Right cardiac atrium (tissue), 5 donors: ENCODE measurements around the gene ZNF391. TPM values are rescaled to one million over a fixed set of nuclear protein-coding genes. Genes with fewer than 3 reads are reported as not detected.
"Not testable (repeated sequence)": the region's sequence is repeated elsewhere in the genome, so short reads cannot be mapped to it uniquely, and the experiment has no call there.

ENCODE experiments used
- ATAC-seq, 2 donors: fragments of 200-7000 bp; cut with Tn5 transposase; one replicate each; pipeline versions ENCODE4 v1.8.0 to v1.9.1; 2020; ENCODE audit warnings: moderate library complexity in 2 of 2, mild to moderate bottlenecking in 1 of 2
- DNase-seq, 3 donors: peaks; one replicate each; pipeline ENCODE4 v3.0.0-alpha.2; 2020
- H3K27ac ChIP-seq: one replicate; pipeline ENCODE4 v1.5.1; 2013; ENCODE audit warnings: mild to moderate bottlenecking, low read length, control low read depth, moderate library complexity
- H3K27me3 ChIP-seq: one replicate; pipeline ENCODE4 v1.6.1; 2013; ENCODE audit not compliant: control insufficient read depth, insufficient read depth
- H3K4me1 ChIP-seq: one replicate; pipeline ENCODE4 v1.6.1; 2013; ENCODE audit warnings: low read length; ENCODE audit not compliant: control insufficient read depth, insufficient read depth
- H3K4me3 ChIP-seq: one replicate; pipeline ENCODE4 v1.5.1; 2013; ENCODE audit warnings: low read length, control low read depth
- H3K9me3 ChIP-seq: one replicate; pipeline ENCODE4 v1.6.1; 2013; ENCODE audit warnings: low read length; ENCODE audit not compliant: control insufficient read depth
- WGBS: extraction: QIAGEN DNeasy Blood & Tissue Kit; methylation state at CpG from one replicate; pipeline ENCODE4 v1.1.7; 2013; 5-methylcytosine and 5-hydroxymethylcytosine counted together
- intact Hi-C, 4 donors: fragments of 100-400 bp; cut with DNase I; formaldehyde crosslinking; loops; one replicate each; pipeline versions ENCODE4 v1.11.0 to v1.14.0; 2022 to 2023
- polyA plus RNA-seq: library from polyadenylated mRNA; stranded (reverse); fragments of 200-250 nt; gene quantifications from one replicate; pipeline ENCODE4 v1.2.3, GENCODE V29; 2013
- total RNA-seq, 4 donors: library from RNA; stranded (reverse); fragmentation: NEBNext Ultra II Directional; extraction: Animal tissue kit (Norgen Biotek cat#: 25700); gene quantifications; one replicate each; pipeline ENCODE4 v1.2.1, GENCODE V29; 2021
- donor health status: healthy with polysubstance abuse.
- donor health status: DM: no; HTN: yes; CAD: no.
- donor health status: DM: no; HTN: no; CAD: no.
- donor health status: DM: no; HTN: yes; CAD: no; lungs with severe emphysema.
- donor health status: DM: yes; HTN: yes; CAD: no.

ZNF391 gene
- total and polyA plus RNA-seq, 5 donors = 0.72 to 2.9 (median 1.8) TPM

DNA sequence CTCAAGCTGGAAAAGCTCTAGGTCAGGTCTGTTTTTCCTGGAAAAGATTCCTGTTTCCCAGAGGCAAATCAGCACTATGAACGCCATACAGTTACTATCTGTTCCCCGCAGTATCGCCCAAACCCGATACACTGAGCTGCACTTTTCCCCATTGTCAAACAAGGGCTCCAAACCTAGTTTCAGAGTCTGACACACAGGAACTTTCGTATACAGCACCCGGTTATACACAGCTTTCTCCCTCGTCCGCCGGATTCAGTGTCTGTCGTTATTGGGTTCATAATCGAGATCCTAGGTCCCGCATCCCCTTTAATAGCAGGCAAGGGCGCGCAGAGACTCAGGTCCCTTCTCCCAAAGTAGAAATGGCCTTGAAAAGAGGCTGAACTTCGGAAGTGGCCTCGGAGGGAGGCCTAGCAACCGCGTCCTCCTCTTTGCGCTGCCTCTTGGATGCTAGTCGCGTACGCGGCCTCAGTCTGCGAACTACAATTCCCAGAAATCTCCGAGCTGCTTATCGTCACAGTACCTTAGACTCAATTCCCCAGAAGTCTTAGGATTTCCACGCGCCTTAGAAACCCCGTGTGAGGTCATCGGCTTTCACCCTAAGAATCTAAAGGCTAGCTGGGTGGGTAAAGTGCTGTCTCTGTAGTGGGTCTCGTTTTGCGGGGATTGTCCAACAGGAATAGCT, 34.2 kb downstream of the ZNF391 start:
- DNase-seq (peak in 2 of 3 donors; percentile 18 to 73), ATAC-seq (peak; percentile 37 to 64)
- intact Hi-C loops = no loop called here
- H3K4me3 ChIP-seq = peak overlapping the region; percentile 10
- no peaks in the 10 kb centered on the region for H3K9me3 ChIP-seq
- WGBS = 49% methylated on average over 32 of the region's 32 CpGs
- no peaks in the 10 kb centered on the region for H3K4me1 ChIP-seq
- no peak overlapping the region for H3K27ac ChIP-seq
- H3K27me3 ChIP-seq = no peaks in the 10 kb centered on the region

DNA sequence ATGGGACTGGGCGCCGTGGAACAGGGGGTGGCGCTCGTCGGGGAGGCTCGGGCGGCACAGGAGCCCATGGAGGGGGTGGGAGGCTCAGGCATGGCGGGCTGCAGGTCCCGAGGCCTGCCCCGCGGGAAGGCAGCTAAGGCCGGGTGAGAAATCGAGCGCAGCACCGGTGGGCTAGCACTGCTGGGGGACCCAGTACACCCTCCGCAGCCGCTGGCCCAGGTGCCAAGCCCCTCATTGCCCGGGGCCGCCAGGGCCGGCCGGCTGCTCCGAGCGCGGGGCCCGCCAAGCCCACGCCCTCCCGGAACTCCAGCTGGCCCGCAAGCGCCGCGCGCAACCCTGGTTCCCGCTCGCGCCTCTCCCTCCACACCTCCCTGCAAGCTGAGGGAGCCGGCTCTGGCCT, 36.3 kb downstream of the ZNF391 start:
- H3K27me3 ChIP-seq, intact Hi-C loops: not testable (repeated sequence)
- WGBS = 81% methylated on average over 36 of the region's 36 CpGs

DNA sequence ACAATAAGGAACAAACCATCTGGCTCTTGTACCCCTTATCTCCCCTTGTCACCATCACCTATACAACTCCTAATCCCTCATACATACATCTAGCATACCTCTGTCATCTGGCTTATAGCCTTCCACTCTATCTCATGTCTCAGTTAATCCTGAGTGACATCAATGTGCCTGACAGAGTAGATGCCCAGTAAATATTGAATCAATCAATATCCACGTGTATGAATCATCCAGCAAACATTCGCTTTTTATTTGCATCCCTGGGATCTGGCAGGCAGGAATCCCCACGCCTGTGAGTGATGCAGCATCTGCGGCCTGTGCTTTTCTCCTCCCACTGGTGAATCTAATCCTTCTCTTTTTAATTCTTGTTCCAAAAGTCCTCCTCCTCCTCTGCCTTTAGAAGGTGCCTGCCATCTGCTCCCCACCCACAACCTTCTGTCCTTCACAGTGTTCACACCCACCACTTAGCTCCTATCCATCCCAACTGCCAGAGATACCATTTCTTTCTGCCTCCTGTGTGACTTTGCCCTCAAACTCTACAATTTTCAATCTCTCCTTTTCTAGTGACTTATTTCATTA, 37.6 kb downstream of the ZNF391 start:
- no peak overlapping the region for H3K27ac ChIP-seq
- no peaks in the 10 kb centered on the region for H3K9me3 ChIP-seq
- H3K4me3 ChIP-seq = no peak overlapping the region
- 83% methylated on average over 4 of the region's 4 CpGs for WGBS
- H3K4me1 ChIP-seq = no peaks in the 10 kb centered on the region
- DNase-seq (no peak), ATAC-seq (no peak)
- intact Hi-C loops = no loop called here
- no peaks in the 10 kb centered on the region for H3K27me3 ChIP-seq

More for the DNA sequence above, 36.3 kb downstream of the ZNF391 start:
- H3K4me3 ChIP-seq, H3K4me1 ChIP-seq, H3K9me3 ChIP-seq, ATAC-seq, DNase-seq, H3K27ac ChIP-seq: not testable (repeated sequence)

DNA sequence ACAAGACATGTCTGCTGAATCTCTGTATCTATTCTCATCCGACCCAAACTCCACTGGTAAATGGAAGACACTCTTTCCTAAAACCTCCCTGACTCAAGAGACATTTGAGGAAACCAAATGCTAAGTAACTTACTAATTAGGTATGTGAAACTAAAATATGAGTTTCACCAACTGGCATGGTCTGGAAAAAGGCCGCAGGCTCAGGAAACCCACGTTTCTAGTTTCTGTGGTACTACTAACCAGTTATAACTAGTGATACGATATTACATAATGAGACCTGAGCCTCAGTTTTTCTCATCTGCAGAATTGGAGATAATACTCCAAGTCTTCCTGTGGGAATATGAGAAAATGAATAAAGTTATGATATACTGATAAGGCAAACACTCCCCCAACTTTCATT, 39.9 kb downstream of the ZNF391 start:
- no peak for ATAC-seq
- WGBS = 82% methylated on average over 4 of the region's 4 CpGs
- H3K4me1 ChIP-seq = no peaks in the 10 kb centered on the region
- no peak overlapping the region for H3K27ac ChIP-seq
- H3K4me3 ChIP-seq = no peak overlapping the region
- no peaks in the 10 kb centered on the region for H3K9me3 ChIP-seq
- DNase-seq = no peak
- intact Hi-C loops = no loop called here
- H3K27me3 ChIP-seq = no peaks in the 10 kb centered on the region

- no peak for ATAC-seq
- intact Hi-C loops = no loop called here
- Histone ChIP-seq H3K27ac (no peak overlapping the region), H3K4me3 (no peak overlapping the region), H3K4me1 (no peaks in the 10 kb centered on the region), H3K9me3 (no peaks in the 10 kb centered on the region), H3K27me3 (no peaks in the 10 kb centered on the region)
- WGBS = 89% methylated on average over 2 of the region's 2 CpGs
- DNase-seq = no peak
Measured at GRCh38 chr6:27428966-27429365, 40.4 kb downstream of the ZNF391 start.

DNA sequence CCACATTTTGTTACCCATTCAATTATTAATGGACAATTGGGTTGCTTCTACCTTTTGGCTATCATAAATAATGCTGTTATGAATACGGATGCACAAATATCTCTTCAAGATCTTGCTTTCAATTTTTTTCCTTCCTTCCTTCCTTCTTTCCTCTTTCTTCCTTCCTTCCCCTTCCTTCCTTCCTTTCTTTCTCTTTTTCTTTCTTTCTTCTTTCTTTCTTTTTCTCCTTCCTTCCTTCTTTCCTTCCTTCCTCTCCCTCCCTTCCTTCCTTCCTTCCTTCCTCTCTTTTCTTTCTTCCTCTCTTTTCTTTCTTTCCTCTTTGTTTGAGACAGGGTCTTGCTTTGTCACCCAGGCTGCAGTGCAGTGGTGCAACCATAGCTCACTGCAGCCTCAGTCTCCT, 45.2 kb downstream of the ZNF391 start:
- H3K27ac ChIP-seq = no peak overlapping the region

DNA sequence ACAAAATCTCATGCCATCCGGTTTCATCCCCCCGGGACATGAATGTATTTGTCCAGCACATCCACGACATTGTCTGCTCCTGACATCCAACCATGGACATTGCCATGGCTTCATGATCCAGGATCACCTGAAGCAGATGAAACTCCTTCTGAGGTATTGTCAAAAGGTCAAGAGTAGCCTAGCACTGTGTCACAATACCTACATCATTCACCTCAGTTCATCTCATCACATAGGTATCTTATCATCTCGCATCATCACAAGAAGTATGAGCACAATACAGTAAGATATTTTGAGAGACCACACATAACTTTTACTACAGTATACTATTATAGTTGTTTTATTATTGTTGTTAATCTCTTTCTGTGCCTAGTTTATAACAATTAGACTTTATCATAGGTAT, 50.8 kb downstream of the ZNF391 start:
- intact Hi-C loops = no loop called here
- WGBS = 97% methylated on average over 4 of the region's 4 CpGs
- DNase-seq (no peak), ATAC-seq (no peak)
- Histone ChIP-seq H3K9me3 (no peaks in the 10 kb centered on the region), H3K4me1 (no peaks in the 10 kb centered on the region), H3K4me3 (no peak overlapping the region), H3K27ac (no peak overlapping the region), H3K27me3 (no peaks in the 10 kb centered on the region)

More for the DNA sequence above, 45.2 kb downstream of the ZNF391 start:
- 87% methylated on average over 1 of the region's 1 CpG for WGBS
- no peak for ATAC-seq
- no peak for DNase-seq
- Histone ChIP-seq H3K9me3 (no peaks in the 10 kb centered on the region), H3K4me3 (no peak overlapping the region), H3K27me3 (no peaks in the 10 kb centered on the region), H3K4me1 (no peaks in the 10 kb centered on the region)
- intact Hi-C loops = no loop called here

- intact Hi-C loops = no loop called here
- no peak for ATAC-seq
Measured at GRCh38 chr6:27441001-27441400, 52.4 kb downstream of the ZNF391 start.

DNA sequence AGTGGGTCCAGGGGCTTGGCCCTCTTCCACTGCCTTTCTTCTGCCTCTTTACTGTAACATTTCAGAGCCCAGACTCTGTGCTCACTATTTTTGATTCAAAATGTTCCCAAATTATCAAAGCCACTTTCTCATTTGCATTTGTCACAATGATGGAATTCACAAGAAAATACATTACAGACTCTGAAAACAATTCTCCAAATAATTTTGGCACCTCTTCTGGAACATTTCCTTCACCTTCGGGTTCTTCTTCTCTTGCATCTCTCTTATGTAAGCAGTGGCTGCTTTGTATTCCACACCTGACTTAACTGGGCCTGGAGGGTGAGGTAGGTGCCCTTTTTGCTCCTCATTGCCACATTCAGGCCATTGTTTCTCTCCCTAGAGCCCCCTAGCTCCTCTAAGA, 54.4 kb downstream of the ZNF391 start:
- H3K4me3 ChIP-seq = no peak overlapping the region
- H3K4me1 ChIP-seq = no peaks in the 10 kb centered on the region
- WGBS = 88% methylated on average over 1 of the region's 1 CpG
- DNase-seq (no peak), ATAC-seq (no peak)
- H3K27ac ChIP-seq = no peak overlapping the region
- H3K9me3 ChIP-seq = no peaks in the 10 kb centered on the region
- H3K27me3 ChIP-seq = no peaks in the 10 kb centered on the region
- intact Hi-C loops = no loop called here

More at GRCh38 chr6:27441001-27441400, 52.4 kb downstream of the ZNF391 start:
- WGBS = 93% methylated on average over 3 of the region's 3 CpGs
- no peaks in the 10 kb centered on the region for H3K27me3 ChIP-seq
- H3K4me3 ChIP-seq = no peak overlapping the region
- no peaks in the 10 kb centered on the region for H3K4me1 ChIP-seq
- DNase-seq = no peak
- H3K9me3 ChIP-seq = no peaks in the 10 kb centered on the region
- no peak overlapping the region for H3K27ac ChIP-seq

GRCh38 chr6:27448456-27448855, 59.9 kb downstream of the ZNF391 start:
- Histone ChIP-seq H3K27ac (no peak overlapping the region), H3K4me3 (no peak overlapping the region), H3K4me1 (no peaks in the 10 kb centered on the region), H3K27me3 (no peaks in the 10 kb centered on the region), H3K9me3 (peaks cover 3% of the 10 kb centered on the region)
- ATAC-seq (no peak), DNase-seq (no peak)
- 100% methylated on average over 1 of the region's 1 CpG for WGBS
- intact Hi-C loops = no loop called here

- Histone ChIP-seq H3K4me3 (peak overlapping the region; percentile 21), H3K27me3 (no peaks in the 10 kb centered on the region), H3K27ac (no peak overlapping the region), H3K9me3 (peaks cover 6% of the 10 kb centered on the region), H3K4me1 (no peaks in the 10 kb centered on the region)
- no peak for DNase-seq
- intact Hi-C loops = no loop called here
- no peak for ATAC-seq
- WGBS = 97% methylated on average over 9 of the region's 9 CpGs
Measured at GRCh38 chr6:27451660-27452390, 63.3 kb downstream of the ZNF391 start.
